Nephron (organoid): ENCODE results near the gene LANCL1.

ENCODE experiments used
- H3K27ac Mint-ChIP-seq, 3 experiments: 2 replicates each; pipeline ENCODE4 v1.8.0; 2020; ENCODE audit warnings: mixed read lengths in 3 of 3, mild to moderate bottlenecking in 2 of 3, moderate library complexity in 1 of 3
- H3K27me3 Mint-ChIP-seq: 2 replicates; pipeline ENCODE4 v1.8.0; 2021; ENCODE audit warnings: low read depth, mild to moderate bottlenecking, moderate library complexity, mixed read lengths
- H3K36me3 Mint-ChIP-seq: 2 replicates; pipeline ENCODE4 v1.8.0; 2020; ENCODE audit warnings: low read depth, mixed read lengths
- H3K4me1 Mint-ChIP-seq: 2 replicates; pipeline ENCODE4 v1.8.0; 2020; ENCODE audit warnings: mixed read lengths
- H3K4me3 Mint-ChIP-seq, 3 experiments: 2 replicates each; pipeline ENCODE4 v1.8.0; 2020; ENCODE audit warnings: mild to moderate bottlenecking in 3 of 3, mixed read lengths in 3 of 3, moderate library complexity in 2 of 3
- H3K9me3 Mint-ChIP-seq: 2 replicates; pipeline ENCODE4 v1.8.0; 2020; ENCODE audit warnings: mixed read lengths
- CTCF ChIP-seq, 3 experiments: fragments of 200-600 bp; sonication (generic); IDR thresholded peaks; one replicate each; pipeline ENCODE4 v1.5.0; 2021; ENCODE audit warnings: antibody characterized with exemption in 3 of 3; ENCODE audit not compliant: unreplicated experiment in 3 of 3

LANCL1 gene

GRCh38 chr2:210388148-210388547 is 88.4 kb downstream of the LANCL1 start:
- H3K9me3 Mint-ChIP-seq: peaks cover 3% of the 10 kb centered on the region

GRCh38 chr2:210387074-210387473 is 89.5 kb downstream of the LANCL1 start:
- H3K36me3 Mint-ChIP-seq: no peaks in the 10 kb centered on the region
- H3K9me3 Mint-ChIP-seq: peaks cover 3% of the 10 kb centered on the region
- H3K4me3 Mint-ChIP-seq: no peak overlapping the region
- peaks cover 5% of the 10 kb centered on the region for H3K27me3 Mint-ChIP-seq
- TF ChIP-seq CTCF (IDR thresholded peaks at IDR 0.05; ENCODE audit: unreplicated experiment in 3 of 3): no peak
- no peak overlapping the region for H3K27ac Mint-ChIP-seq
- peaks cover 11% of the 10 kb centered on the region for H3K4me1 Mint-ChIP-seq

More at GRCh38 chr2:210388148-210388547, 88.4 kb downstream of the LANCL1 start:
- Mint-ChIP-seq H3K4me3 (no peak overlapping the region), H3K27me3 (peaks cover 5% of the 10 kb centered on the region), H3K27ac (no peak overlapping the region), H3K36me3 (no peaks in the 10 kb centered on the region), H3K4me1 (peaks cover 19% of the 10 kb centered on the region)
- no peak for TF ChIP-seq CTCF (IDR thresholded peaks at IDR 0.05; ENCODE audit: unreplicated experiment in 3 of 3)
